Heart right ventricle (tissue), 16 donors: Measurements from ENCODE around the gene EIF2D. TPM values are rescaled to one million over a fixed set of nuclear protein-coding genes. Genes with fewer than 3 reads are reported as not detected.

Experiments
- ATAC-seq, 8 donors: fragments of 200-7000 bp; cut with Tn5 transposase; one replicate each; pipeline ENCODE4 v1.9.1; 2020; ENCODE audit warnings: mild to moderate bottlenecking in 8 of 8, moderate library complexity in 8 of 8, moderate number of reproducible peaks in 1 of 8
- DNase-seq, 2 donors: peaks; one replicate each; pipeline ENCODE4 v3.0.0-alpha.2; 2020
- H3K27ac ChIP-seq, 10 donors: fragments of 200-600 bp; sonication (generic) in 2 of 10; one replicate each; pipeline versions ENCODE4 v1.5.0 to v1.8.0; 2020 to 2022; ENCODE audit warnings: mild to moderate bottlenecking in 3 of 10
- H3K27me3 ChIP-seq, 7 donors: fragments of 200-600 bp; one replicate each; pipeline ENCODE4 v1.8.0; 2021 to 2022; ENCODE audit warnings: mild to moderate bottlenecking in 2 of 7
- H3K36me3 ChIP-seq, 9 donors: fragments of 200-600 bp; sonication (generic) in 1 of 9; one replicate each; pipeline versions ENCODE4 v1.5.0 to v1.8.0; 2020 to 2022; ENCODE audit warnings: mild to moderate bottlenecking in 2 of 9
- H3K4me1 ChIP-seq, 9 donors: fragments of 200-600 bp; sonication (generic) in 1 of 9; one replicate each; pipeline versions ENCODE4 v1.5.0 to v1.8.0; 2020 to 2022; ENCODE audit warnings: mild to moderate bottlenecking in 4 of 9
- H3K4me3 ChIP-seq, 10 donors: fragments of 200-600 bp; sonication (generic) in 2 of 10; one replicate each; pipeline versions ENCODE4 v1.5.0 to v1.8.0; 2020 to 2022; ENCODE audit warnings: mild to moderate bottlenecking in 7 of 10, moderate library complexity in 2 of 10
- H3K9me3 ChIP-seq, 11 donors: fragments of 200-600 bp in 10 of 11; sonication (generic) in 2 of 11; one replicate each; pipeline versions ENCODE4 v1.5.0 to v1.8.0; 2013 to 2022; ENCODE audit warnings: mild to moderate bottlenecking in 2 of 11, control low read depth in 1 of 11, moderate library complexity in 1 of 11
- CTCF ChIP-seq, 9 donors: fragments of 200-600 bp; sonication (generic) in 2 of 9; IDR thresholded peaks; one replicate each; pipeline versions ENCODE4 v1.5.0 to v1.8.0; 2021 to 2022; ENCODE audit warnings: antibody characterized with exemption in 9 of 9, mild to moderate bottlenecking in 5 of 9, moderate library complexity in 1 of 9
- WGBS, 2 donors: extraction: QIAGEN DNeasy Blood & Tissue Kit; methylation state at CpG; one replicate each; pipeline ENCODE4 v1.1.7; 2013; ENCODE audit warnings: inconsistent platforms in 1 of 2; 5-methylcytosine and 5-hydroxymethylcytosine counted together
- intact Hi-C, 10 donors: fragments of 100-400 bp; cut with DNase I; formaldehyde crosslinking; loops; one replicate each; pipeline versions ENCODE4 v1.11.1 to v1.14.2; 2022
- polyA plus RNA-seq, 2 donors: library from polyadenylated mRNA; stranded (reverse); fragments of 200-250 nt; gene quantifications; one replicate each; pipeline ENCODE4 v1.2.3, GENCODE V29; 2013
- total RNA-seq, 10 donors: library from RNA; stranded (reverse); fragmentation: NEBNext Ultra II Directional in 3 of 10; extraction: Animal tissue kit (Norgen Biotek cat#: 25700) in 3 of 10; gene quantifications; one replicate each; pipeline versions ENCODE4 v1.2.1 to v1.2.4, GENCODE V29; 2021 to 2023
- donor health status: Arrhythmogenic right ventricular cardiomyopathy.
- donor health status: ischemic (EF 13 %, LVEDD 7.1; RV severe dilation, severe dysfunction).
- donor health status: healthy with polysubstance abuse.
- donor health status: DM: no; HTN: yes; CAD: no.
- donor health status: DM: no; HTN: no; CAD: no.
- donor health status: ischemic (EF 25% LVEDD 6.9; RV normal size, moderate dysfunction).
- donor health status: ischemic (EF 25% LVEDD 5.7; RV mildly dilated, moderate dysfunction).
- donor health status: healthy.
- donor health status: DM: yes; HTN: yes; CAD: no.
- donor health status: Ischemic cardiomyopathy.
- donor health status: ischemic (EF 35%, LVEDD 5.7; RV mildly dilated, moderate dysfunction).
- donor health status: nonischemic (EF 11% LVEDD 7.7; RV severe dilation, severe dysfunction).
- donor health status: DM: yes; HTN: yes; CAD: no.
- donor health status: PGD.
- donor health status: ischemic (EF 29% LVEDD 5.4; RV normal size, mild dysfunction).
- donor health status: nonischemic (EF 23%, LVEDD 6.1; RV moderate dilation, normal function).

The EIF2D gene
- total and polyA plus RNA-seq, 12 donors: 16.8 to 35.6 (median 29.5) TPM

GRCh38 chr1:206600527-206600926, 11.7 kb downstream of the EIF2D start:
- DNase-seq (no peak), ATAC-seq (no peak)
- Histone ChIP-seq H3K4me1 (no peaks in the 10 kb centered on the region), H3K27ac (no peak overlapping the region), H3K36me3 (peaks cover 0 to 100% (median 81%) of the 10 kb centered on the region in 9 donors), H3K4me3 (no peak overlapping the region), H3K27me3 (no peaks in the 10 kb centered on the region), H3K9me3 (no peaks in the 10 kb centered on the region)
- WGBS, 2 donors: 86 to 88% methylated on average over 3 of the region's 3 CpGs
- intact Hi-C loops: loop anchor here in 1 of 10 donors (10.0 kb wide), 1 partner anchor 384 kb away; no protein-coding TSS in a partner anchor
- no peak for TF ChIP-seq CTCF (IDR thresholded peaks at IDR 0.05)

- H3K4me3 ChIP-seq: no peak overlapping the region
- intact Hi-C loops: no loop called here
- DNase-seq (no peak), ATAC-seq (no peak)
- no peaks in the 10 kb centered on the region for H3K27me3 ChIP-seq
- no peak overlapping the region for H3K27ac ChIP-seq
- no peak for TF ChIP-seq CTCF (IDR thresholded peaks at IDR 0.05)
- peaks cover 0 to 100% (median 80%) of the 10 kb centered on the region in 9 donors for H3K36me3 ChIP-seq
- no peaks in the 10 kb centered on the region for H3K9me3 ChIP-seq
- peaks cover 0 to 2% (median 0%) of the 10 kb centered on the region in 9 donors for H3K4me1 ChIP-seq
- WGBS, 2 donors: 99 to 100% methylated on average over 1 of the region's 1 CpG
These were observed 16.0 kb downstream of the EIF2D start for GRCh38 chr1:206596319-206596666.

- Histone ChIP-seq H3K4me3 (no peak overlapping the region), H3K27me3 (no peaks in the 10 kb centered on the region), H3K36me3 (peaks cover 0 to 100% (median 80%) of the 10 kb centered on the region in 9 donors), H3K4me1 (peaks cover 0 to 7% (median 0%) of the 10 kb centered on the region in 9 donors), H3K27ac (no peak overlapping the region), H3K9me3 (no peaks in the 10 kb centered on the region)
- WGBS, 2 donors: 90 to 91% methylated on average over 7 of the region's 7 CpGs
- TF ChIP-seq CTCF (IDR thresholded peaks at IDR 0.05): no peak
- DNase-seq: no peak
- intact Hi-C loops: no loop called here
- ATAC-seq: no peak
These were observed 16.5 kb downstream of the EIF2D start for GRCh38 chr1:206595581-206596318.

GRCh38 chr1:206593351-206593925, 18.8 kb downstream of the EIF2D start:
- no peak overlapping the region for H3K4me3 ChIP-seq
- ATAC-seq (no peak), DNase-seq (no peak)
- TF ChIP-seq CTCF (IDR thresholded peaks at IDR 0.05): no peak
- intact Hi-C loops: no loop called here
- no peaks in the 10 kb centered on the region for H3K9me3 ChIP-seq
- H3K27ac ChIP-seq: no peak overlapping the region
- 93 to 96% methylated on average over 7 of the region's 7 CpGs for WGBS, 2 donors
- H3K36me3 ChIP-seq: peaks cover 0 to 99% (median 63%) of the 10 kb centered on the region in 9 donors
- H3K27me3 ChIP-seq: no peaks in the 10 kb centered on the region
- H3K4me1 ChIP-seq: peaks cover 0 to 29% (median 6%) of the 10 kb centered on the region in 9 donors
